Kidney tubule cell (primary cell): Measurements from ENCODE around the gene RIOX2.
A peak's percentile ranks its signal among the peaks of the same experiment; 100 is the strongest.
"Not testable (repeated sequence)": the region's sequence is repeated elsewhere in the genome, so short reads cannot be mapped to it uniquely, and the experiment has no call there.

ENCODE experiments used
- DNase-seq: peaks from one replicate; pipeline ENCODE4 v3.0.0-alpha.2; 2018; ENCODE audit warnings: low spot score

Gene RIOX2

GRCh38 chr3:97971679-97972567, at the start of gene RIOX2:
Gene RIOX2, minus strand, starts transcription at chr3:97972431. Its CDS starts 4,838 bp downstream, at chr3:97967593.
- peak; percentile 75 for DNase-seq

- DNase-seq: no peak
These were observed 48.2 kb upstream of the RIOX2 start for GRCh38 chr3:98020412-98020811.

- DNase-seq: no peak
These were observed 46.1 kb upstream of the RIOX2 start for GRCh38 chr3:98018301-98018700.

GRCh38 chr3:98014268-98014585, 42.0 kb upstream of the RIOX2 start:
- no peak for DNase-seq

- DNase-seq: no peak
These were observed 41.4 kb upstream of the RIOX2 start for GRCh38 chr3:98013411-98014267.

GRCh38 chr3:98012979-98013378, 40.7 kb upstream of the RIOX2 start:
- no peak for DNase-seq

- not testable (repeated sequence) for DNase-seq
These were observed 38.7 kb upstream of the RIOX2 start for GRCh38 chr3:98010883-98011449.

GRCh38 chr3:98010194-98010882, 38.1 kb upstream of the RIOX2 start:
- no peak for DNase-seq

GRCh38 chr3:98008855-98009254, 36.6 kb upstream of the RIOX2 start:
- DNase-seq: no peak

GRCh38 chr3:98005438-98005837, 33.2 kb upstream of the RIOX2 start:
- DNase-seq: no peak

GRCh38 chr3:98004721-98005120, 32.5 kb upstream of the RIOX2 start:
- no peak for DNase-seq

- DNase-seq: no peak
These were observed 31.2 kb upstream of the RIOX2 start for GRCh38 chr3:98003306-98003969.

GRCh38 chr3:98002717-98003116, 30.5 kb upstream of the RIOX2 start:
- no peak for DNase-seq

- no peak for DNase-seq
These were observed 27.8 kb upstream of the RIOX2 start for GRCh38 chr3:97999994-98000393.

GRCh38 chr3:97999103-97999502, 26.9 kb upstream of the RIOX2 start:
- DNase-seq: no peak

- DNase-seq: no peak
These were observed 24.8 kb upstream of the RIOX2 start for GRCh38 chr3:97996988-97997387.

- DNase-seq: no peak
These were observed 22.2 kb upstream of the RIOX2 start for GRCh38 chr3:97994328-97994945.

- no peak for DNase-seq
These were observed 21.3 kb upstream of the RIOX2 start for GRCh38 chr3:97993526-97993925.

GRCh38 chr3:97992547-97993173, 20.4 kb upstream of the RIOX2 start:
- DNase-seq: no peak

- no peak for DNase-seq
These were observed 19.1 kb upstream of the RIOX2 start for GRCh38 chr3:97991293-97991682.
